ENCODE measurements around the gene MSI2.

The MSI2 gene

DNA sequence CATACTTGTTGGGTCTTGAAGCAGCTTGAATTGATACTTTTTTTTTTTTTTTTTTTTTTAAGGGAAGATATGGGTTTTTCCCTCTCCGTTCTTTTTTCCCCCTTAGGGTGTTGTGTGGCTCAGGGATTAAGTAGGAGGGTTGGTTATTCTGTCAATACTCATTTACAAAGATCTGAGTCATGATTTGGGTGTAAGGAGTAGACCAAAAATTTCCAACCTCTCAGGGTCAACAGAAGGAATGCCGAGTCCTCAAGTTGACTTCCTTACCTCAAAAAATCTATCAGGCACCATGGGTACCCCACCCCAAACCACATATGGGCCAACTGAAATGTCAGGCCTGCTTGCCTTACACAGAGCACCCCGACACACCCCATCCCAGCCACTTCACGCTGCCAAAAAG lies 258.3 kb downstream of the MSI2 start:
- no peak for DNase-seq

GRCh38 chr17:57515662-57516211 lies 259.4 kb downstream of the MSI2 start:
- DNase-seq: no peak

GRCh38 chr17:57516290-57517230 lies 260.2 kb downstream of the MSI2 start:
- no peak for DNase-seq

DNA sequence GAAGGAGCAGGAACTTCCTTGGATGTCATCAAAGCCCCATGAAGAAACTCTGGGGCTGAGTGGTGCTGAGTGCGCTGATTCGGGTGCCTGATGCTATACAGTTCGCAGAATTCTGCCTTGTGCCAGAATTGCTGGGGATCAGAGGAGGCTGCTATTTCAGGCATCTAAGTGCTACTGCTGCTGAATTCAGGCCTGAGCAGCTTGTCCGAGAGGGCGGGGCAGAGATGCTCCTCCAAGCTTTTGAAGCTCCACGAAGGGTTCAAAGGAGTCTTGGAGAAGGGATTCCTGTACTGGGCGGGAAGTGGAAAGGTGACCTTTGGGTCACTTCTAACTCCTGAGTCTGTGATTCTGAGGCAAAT lies 260.9 kb downstream of the MSI2 start:
- no peak for DNase-seq

DNA sequence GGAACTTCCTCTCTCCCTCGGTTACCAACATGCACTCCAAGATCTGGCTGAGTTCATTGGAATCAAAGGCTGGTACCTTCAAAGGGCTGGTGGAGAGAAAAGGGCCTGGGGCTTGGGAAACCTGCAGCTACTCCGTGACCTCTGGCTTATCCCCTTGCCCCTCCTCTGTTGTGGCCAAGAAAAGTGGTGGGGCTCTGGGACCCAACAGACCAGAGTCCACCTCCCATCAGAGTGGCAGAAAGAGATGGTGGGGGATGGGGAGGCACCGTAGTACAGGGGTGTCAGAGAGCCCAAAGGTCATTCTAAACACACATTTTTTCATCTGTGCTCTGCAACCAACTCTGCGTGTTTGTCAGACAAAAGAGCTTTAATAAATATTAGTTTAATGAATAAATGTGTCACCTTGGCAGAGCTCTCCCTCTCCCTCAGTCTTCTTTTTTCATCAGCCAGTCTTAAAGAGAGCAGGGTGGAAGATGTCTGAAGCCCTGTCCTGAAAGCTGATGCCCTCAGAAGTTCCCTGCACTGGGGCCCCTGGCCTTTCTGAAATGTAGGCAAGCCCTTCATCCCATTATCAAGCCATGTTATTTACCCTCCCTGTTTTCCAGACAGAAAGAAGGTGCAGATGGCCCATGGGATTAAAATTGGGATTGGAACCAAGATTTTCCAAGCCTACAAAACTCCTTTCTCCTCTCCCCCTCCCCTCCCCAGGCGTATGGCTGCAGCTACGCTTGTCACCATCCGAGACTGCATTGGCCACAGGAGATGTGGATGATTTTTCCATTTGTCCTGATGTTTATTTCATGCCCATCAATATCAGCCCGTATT lies 261.5 kb downstream of the MSI2 start:
- no peak for DNase-seq

DNA sequence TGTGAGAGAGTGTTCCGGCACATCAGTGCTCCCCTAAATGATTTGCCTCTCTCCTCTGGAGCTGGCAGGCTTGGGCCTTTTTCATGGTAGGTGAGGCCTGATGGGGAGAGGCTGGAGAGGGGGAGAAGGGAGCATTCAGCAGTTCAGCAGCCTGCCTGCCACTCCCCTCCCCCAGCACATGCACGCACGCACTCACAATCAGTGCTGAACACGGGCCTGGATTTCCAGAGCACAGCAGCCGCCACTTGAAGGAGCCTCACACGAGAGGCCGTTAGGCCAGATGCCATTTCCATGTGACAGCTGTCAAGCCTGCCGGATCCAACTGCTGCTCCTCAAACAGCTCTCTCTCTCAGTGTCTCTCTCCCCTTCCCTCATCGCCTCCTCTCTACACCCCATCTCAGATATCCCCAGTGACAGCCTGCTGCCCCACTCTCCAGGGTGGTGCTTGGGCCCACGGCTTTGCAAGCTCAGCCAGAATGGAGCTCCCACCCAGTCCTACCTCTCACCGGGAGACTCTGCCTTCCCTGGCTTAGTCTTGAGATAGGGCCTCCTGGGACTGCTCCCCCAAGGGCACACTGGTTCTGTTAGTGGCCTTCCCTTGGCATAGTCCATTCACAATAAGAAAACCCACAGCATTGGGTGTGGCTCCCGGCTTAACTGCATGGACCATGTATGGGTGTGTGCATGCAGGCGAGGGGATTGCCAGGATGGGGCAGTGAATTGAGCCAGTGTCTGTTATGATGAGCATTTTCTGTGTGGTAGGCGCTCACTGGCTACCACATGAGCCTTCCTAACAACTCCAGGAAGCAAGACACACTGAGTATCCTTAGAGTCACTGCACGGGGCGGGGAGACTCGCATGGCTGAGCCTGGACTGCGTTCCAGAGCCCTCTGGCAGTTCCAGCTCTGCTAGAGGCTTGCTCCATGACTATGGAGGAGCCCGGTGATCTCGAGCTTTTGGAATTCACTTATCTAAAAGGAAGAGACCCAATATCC lies 262.6 kb downstream of the MSI2 start:
- DNase-seq: no peak

DNA sequence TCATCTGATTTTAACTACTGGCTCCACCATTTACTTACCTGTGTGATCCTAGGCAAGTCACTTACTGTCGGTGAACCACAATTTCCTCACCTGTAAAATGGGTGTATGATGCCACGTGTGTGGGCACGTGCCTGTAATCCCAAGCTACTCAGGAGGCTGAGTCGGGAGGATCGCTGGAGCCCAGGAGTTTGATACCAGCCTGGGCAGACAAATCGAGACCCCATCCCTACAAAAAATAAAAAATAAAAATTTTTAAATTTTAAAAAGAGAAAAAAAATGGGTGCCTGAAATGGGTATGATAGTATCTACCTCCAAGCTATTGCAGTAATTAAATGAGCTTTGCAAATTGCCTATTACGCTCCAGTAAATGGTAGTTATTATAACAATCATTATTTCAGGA lies 263.5 kb downstream of the MSI2 start:
- no peak for DNase-seq

DNA sequence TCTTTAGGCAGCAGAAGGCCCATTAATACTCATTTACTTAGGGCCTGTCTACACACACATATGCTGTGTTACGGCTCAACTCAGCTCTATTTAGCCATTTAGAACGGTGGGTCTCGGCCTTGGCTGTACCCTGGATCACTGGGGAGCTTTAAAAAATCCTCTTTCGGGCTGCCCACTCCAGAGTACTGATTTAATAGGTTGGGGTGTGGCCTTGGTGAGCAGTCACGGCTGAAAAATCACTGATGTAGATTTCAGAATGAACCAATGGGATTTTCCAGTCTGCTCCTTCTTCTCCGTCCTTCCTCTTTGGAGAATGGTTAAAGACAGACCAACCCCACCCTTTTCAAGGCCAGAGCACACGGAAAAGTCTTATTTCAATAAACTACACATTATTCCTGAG lies 265.3 kb downstream of the MSI2 start:
- no peak for DNase-seq

DNA sequence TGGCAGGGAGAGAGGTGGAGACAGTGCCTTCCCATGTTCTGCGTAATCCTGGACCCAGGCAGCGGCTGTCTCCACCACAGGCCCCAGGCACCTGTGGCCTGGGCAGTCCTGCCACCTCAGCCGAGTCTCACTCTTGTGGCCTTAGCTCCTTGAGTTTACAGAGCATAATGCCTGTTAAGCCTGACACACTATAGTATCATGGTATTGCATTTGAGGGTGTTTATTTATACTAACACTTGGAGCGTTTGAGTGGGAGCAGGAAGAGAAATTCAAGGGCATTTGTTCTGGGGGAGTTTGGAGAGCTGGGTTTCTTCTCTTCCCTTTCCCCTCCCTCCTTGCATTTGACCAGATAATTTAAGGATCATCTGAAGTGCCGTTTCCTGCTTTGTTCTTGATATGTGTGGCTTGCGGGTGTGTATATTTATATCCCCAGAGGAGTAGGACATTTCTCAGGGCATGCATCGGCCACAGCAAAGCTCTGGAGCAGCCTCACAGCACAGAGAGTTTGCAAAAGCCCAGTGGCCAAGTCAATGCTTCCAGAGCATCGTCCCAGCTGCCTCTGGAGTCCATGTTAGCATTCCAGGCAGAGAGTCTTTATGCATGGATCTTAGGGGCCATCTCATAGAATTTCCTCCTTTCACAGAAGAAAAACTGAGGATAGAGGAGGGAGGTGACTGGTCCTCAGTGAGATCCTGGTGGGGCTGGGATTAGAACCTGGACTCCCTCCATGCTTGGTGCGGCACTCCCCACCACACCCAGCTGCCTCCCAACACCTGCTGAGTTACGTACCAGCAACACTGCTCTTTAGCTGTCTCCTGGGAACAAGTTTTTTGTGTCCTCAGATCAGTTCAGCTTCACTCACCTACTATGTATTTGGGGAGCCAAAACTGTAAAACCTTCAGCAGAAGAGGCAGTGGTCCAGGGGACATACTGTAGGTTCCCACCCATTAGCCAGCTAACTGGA lies 266.0 kb downstream of the MSI2 start:
- DNase-seq: no peak

DNA sequence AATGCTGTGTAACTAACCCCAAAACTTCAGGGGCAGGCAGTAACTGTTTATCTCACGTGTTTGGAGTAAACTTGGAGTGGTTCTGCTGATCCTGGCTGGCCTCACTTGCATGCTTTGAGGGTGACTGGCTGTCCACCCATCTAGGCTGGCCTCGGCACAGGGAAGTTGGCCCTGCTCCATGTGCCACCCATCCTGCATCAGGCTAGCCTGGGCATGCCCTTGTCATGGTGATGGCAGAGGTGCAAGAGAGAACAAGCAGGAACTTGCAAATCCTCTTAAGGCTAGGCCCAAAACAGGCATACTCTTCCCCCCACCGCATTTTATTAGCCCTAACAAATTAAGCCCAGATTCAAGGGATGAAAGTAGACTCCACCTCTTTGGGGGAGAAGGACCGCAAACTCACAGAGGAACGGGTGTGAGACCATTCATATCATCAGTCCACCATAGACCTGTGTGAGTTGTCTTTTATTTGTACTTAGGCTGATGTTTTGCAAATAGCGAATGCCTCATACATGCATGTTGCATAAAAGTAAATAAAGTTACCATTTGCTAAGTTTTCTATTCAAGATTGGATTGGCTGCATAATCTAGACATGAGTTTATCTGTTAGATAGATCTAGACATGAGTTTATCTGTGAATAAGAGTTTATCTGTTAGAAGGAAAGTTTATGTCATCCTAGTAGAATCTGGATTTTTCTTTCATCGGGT lies 267.8 kb downstream of the MSI2 start:
- no peak for DNase-seq

GRCh38 chr17:57524839-57525568 lies 268.7 kb downstream of the MSI2 start:
- no peak for DNase-seq

- DNase-seq: no peak
These were observed 271.1 kb downstream of the MSI2 start for GRCh38 chr17:57527221-57528057.

GRCh38 chr17:57528058-57528451 lies 271.7 kb downstream of the MSI2 start:
- no peak for DNase-seq

DNA sequence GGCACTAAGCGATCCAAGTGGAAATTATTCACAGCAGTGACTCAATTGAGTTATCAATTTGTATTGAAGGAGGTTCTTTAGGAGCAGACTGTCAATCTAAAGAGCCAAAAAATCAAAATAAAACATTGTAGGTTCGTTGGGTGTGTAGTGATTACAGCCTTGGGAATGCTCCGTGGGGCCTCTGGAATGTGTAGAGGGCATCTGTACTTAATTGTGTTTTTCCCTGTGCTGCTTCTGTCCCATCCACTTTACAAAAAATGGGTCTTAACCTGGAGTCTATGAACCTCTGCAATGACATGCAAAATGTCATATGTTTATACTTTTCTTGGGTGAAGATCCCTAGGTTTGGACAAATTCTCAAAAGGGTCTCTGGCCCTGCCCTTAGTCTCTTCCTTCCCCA lies 273.7 kb downstream of the MSI2 start:
- no peak for DNase-seq

DNA sequence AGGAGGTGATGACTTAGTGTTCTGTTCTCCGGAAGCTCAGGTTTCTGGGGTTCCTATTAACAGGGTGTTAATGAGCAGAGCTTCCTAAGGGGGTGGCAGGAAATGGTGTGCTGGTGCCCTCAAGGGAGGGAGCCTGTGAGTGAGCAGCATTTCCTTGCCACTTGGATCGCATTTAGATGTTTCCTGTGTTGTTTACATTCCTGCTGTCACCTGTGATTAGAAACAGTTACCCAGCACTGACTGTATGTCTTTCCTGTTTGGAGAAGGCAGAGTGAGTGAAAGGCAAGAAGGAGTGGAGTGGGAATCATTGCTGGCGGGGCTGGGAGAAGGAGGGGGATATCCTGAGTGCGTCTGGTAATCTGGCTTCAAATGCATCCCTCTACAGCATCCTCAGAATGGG lies 274.2 kb downstream of the MSI2 start:
- DNase-seq: no peak

GRCh38 chr17:57531078-57531477 lies 274.8 kb downstream of the MSI2 start:
- no peak for DNase-seq

- no peak for DNase-seq
These were observed 275.6 kb downstream of the MSI2 start for GRCh38 chr17:57531648-57532504.

DNA sequence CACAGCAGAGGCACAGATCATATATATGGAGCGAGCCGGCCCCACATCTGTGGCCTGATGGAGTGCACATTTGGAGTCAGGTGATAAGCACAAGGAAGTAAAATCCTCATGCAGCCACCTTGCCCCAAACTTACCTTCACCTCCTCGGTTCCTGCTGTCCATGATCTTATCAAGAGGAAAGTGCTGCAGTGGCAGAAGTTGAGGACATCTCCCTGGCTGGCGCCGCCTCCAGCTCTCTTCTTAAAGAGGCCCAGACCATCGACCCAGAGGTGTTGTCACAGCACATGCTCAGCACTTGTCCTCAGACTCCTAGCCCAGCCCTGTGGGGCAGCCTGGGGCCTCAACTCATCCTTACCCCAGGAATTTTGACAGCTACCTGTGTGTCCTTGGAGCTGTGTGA lies 276.2 kb downstream of the MSI2 start:
- no peak for DNase-seq

All from CD4-positive, alpha-beta T cell treated with Interleukin-6 for 4 hours (primary cell).